Stimulated activated CD8-positive, alpha-beta memory T cell treated with anti-CD3 and anti-CD28 coated beads, Interleukin-15, amount 100 ng/mL, for 4 hours (primary cell): ENCODE measurements around the gene DIDO1.
A peak's percentile ranks its signal among the peaks of the same experiment; 100 is the strongest.

ENCODE experiments used
- DNase-seq, 2 donors: peaks; one replicate each; pipeline ENCODE4 v3.0.0-alpha.2; 2020; ENCODE audit warnings: low read depth in 2 of 2

The DIDO1 gene

DNA sequence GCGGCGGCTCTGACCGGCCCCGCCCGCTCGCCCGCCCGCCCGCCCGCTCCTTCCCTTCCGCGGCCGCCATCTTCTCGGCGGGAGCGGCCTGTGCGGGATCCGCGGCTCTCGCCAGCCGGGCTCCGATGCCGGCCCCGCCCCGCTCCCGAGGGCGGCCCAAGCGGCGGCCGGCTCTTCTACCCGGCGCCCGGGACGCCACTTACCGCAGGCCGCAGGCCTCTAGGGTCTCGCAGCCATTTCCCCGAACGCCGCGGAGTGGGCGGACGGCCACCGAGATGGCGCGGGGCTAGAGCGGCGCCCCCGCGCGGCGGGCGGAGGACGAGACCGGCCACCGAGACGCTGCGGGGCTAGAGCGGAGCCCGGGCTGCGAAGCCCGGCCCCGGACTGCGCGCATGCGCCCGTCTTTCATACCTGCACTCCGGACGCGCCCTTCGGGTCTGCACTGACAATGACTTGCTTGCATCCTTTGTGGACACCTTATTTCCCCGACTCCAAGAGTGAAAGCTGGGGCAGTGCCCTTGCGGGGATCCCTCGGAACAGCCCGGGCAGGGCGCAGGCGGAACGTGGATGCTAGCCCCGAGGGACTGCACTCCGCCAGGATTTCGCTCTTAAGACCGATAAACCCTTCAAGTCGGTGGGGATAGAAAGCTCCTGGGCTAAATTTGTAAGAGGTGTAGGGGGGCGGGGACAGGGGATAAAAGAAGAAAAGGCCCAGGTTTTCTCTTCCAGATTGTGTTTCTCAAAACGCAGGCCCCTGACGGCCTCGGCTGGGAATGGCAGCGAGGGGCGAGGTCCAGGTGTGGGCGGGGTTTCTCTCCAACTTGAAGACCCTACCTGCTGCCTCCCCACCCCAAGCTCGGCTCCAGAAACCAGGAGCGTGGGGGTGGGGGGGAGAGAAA is at the start of gene DIDO1:
DIDO1 (minus strand) TSS at position 277 of the 899 bp plus-strand sequence.
- DNase-seq = peak; percentile 77 to 82

DNA sequence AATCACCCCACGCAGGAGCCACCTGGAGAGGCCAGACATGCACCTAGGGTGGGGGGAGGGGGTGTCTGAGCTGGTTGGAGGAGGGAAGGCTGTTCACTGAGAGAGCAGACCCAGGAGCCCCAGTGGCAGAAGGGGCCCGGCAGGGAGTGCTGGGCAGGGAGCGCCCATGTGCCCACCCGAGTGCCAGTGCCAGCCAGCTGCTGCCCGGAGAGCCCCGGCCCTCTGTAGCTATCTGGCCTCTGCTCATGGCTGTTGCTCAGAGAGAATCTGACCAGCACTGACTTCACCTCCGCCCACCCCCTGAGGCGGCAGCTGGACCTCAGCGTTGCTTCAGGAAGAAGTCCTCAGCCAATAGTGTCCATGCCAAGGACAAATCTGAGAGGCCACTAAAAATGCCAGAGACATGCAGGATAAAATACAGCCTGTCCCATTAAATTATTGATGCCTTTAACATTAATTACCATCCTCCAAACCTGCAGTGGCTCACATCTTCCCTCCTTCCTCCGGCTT is 49.0 kb upstream of the DIDO1 start:
- no peak for DNase-seq

DNA sequence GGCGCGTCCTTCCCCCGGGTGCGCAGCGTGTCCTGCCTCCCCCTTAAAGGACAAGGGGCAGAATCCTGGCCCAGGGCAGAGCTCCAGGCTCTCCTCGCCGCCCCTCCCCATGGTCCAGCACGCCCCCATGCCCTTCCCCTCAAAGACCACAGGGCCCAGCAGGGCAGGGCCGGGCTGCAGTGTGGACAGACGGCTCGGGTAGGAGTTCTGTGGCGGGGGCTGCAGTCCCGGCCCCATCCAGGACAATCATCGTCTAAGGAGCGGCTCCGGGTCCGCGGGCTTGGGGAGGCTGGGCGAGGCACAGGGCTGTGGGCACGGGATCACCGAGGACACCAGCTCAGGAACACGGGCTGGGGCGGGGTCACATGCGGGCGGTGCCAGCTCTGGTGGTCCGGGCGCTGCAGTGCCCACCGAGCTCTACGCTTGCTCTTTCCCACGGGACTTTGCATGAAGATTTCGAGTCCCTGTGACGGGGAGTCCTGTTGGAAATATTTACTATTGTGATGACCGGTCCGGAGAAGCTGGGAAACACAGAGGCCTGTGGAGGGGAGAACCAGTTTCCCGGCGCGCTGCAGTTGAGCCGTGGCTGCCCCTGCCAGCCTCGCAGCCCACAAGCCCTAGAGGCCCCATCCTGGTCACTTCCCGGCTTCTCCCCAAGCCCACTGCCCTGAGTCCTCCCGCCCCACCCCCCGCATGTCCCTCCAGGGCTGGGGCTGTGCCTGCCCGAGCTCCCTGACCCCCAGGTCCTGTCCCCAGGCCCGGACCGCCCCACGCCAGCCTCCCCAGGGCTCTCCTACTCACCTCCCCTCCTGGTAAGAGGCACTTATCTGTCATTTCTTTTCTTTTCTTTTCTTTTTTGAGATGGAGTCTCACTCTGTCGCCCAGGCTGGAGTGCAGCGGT is 46.8 kb upstream of the DIDO1 start:
- DNase-seq = no peak

DNA sequence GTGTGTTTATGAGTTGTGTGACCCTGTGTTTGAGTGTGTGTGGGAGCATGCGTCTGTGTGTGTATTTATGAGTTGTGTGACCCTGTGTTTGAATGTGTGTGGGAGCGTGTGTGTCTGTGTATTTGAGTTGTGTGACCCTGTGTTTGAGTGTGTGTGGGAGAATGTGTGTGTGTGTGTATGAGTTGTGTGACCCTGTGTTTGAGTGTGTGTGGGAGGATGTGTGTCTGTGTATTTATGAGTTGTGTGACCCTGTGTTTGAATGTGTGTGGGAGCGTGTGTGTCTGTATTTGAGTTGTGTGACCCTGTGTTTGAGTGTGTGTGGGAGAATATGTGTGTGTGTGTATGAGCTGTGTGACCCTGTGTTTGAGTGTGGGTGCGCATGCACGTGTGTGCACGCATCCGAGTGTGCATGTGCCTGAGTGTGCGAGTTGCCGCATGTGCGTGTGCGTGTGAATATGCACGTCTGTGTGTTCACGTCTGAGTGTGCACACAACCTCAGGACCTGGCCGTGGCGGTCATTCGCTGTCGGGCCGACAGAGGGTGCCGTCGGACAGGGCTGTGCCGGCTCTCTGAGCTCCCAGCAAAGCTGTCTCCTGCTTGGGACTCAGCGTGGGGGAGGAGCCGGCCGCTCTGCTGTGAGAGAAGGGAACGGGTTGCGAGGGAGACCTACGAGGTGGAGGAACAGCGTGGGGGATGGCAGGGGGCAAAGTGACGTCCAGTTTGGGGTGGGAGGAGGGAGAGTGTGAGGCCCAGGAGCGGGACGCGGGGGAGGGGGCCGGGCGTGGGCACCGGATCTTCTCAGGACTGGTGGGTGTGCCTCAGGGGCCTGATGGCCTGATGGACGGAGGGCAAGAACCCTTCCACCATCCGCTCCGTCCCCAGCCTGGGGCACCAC is 45.9 kb upstream of the DIDO1 start:
- DNase-seq = peak; percentile 58 to 65

DNA sequence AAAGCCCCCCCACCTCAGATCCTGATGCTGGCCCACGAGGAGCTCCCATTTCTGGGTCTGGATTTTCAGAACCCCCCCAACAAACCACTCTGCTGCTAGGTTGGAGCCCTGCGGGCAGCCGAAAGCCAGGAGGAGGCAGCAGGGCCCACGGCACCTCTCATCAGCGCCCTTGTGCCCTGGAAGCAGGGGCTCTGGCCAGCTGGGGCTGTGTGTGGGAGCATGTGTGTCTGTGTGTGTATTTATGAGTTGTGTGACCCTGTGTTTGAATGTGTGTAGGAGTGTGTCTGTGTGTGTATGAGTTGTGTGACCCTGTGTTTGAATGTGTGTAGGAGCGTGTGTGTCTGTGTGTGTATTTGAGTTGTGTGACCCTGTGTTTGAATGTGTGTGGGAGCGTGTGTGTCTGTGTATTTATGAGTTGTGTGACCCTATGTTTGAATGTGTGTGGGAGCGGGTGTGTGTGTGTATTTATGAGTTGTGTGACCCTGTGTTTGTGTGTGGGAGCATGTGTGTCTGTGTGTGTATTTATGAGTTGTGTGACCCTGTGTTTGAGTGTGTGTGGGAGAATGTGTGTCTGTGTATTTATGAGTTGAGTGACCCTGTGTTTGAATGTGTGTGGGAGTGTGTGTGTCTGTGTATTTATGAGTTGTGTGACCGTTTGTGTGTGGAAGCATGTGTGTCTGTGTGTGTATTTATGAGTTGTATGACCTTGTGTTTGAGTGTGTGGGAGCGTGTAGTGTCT is 45.1 kb upstream of the DIDO1 start:
- DNase-seq = no peak

DNA sequence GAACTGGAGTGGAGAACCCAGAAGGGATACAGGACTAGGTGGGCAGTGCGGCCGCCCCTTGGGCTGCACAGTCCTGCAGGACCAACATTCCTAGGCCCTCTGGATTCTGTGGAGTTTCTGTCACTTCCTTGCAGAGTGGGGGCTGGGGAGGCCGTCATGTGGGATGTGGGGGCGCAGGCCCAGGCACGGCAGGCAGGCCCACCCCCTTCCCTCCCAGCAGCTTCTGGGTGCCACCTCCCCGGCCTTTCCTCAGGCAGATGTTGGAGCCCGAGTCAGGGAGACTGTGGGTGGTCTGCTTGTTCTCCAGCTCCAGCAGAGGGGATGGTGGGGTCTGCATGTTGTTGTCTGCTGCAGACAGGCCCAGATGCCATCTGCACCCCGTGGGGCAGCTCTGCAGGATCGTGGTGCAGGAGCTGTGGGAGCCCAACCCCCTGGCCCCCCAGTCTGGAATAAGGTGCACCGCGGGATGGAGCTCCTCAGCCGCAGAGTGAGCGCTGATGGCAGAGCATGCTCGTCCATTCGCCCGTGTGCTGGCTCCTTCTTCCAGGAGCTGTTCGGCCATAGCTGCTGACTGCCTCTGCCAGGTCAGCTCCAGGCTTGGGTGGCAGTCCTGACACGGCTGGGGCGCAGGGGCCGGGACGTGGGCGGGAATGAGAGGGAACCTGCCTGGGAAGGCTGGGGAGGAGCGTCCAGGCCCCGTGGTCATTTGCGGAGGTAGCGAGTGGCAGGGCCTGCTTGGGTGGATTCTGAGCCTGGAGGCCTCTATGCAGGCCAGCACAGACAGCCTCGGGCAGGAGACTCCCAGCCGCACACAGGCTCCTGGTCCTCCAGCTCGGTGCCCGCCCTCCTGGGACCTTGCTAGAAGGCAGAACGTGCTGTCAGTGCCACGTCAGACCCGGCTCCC is 44.3 kb upstream of the DIDO1 start:
- no peak for DNase-seq

DNA sequence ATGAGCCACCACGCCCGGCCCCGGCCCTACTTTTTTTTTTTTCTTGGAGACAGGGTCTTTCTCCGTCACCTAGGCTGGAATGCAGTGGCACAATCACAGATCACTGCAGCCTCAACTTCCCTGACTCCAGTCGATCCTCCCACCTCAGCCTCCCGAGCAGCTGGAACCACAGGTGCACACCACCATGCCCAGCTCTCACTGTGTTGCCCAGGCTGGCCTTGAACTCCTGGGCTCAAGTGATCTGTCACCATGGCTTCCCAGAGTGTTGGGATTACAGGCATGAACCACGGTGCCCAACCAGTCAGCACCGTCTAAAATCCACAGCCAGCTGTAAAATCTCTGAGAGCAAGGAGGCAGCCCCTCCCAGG is 43.6 kb upstream of the DIDO1 start:
- DNase-seq = no peak

DNA sequence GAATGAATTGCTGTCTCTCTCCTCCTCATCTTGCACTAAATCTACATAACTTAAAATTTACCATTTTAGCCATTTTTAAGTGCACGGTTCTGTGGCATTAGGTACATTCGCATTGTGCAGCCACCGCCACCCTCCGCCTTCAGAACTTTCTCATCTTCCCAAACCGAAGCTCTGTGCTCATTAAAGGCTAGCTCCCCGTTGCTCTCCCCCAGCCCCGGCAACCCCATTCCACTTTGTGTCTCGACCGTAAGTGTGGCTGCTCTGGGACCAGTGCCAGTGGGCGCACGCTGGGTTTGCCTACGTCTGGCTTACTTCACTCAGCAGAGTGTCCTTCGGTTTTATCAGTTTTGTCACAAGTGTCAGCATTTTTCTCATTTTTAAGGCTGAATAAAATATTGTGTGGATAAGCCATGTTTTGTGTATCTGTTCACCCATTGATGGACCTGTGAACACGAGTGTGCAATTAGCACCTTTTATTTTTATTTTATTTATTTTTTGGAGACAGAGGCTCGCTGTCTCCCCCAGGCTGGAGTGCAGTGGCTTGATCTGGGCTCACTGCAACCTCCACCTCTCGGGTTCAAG is 43.0 kb upstream of the DIDO1 start:
- no peak for DNase-seq

DNA sequence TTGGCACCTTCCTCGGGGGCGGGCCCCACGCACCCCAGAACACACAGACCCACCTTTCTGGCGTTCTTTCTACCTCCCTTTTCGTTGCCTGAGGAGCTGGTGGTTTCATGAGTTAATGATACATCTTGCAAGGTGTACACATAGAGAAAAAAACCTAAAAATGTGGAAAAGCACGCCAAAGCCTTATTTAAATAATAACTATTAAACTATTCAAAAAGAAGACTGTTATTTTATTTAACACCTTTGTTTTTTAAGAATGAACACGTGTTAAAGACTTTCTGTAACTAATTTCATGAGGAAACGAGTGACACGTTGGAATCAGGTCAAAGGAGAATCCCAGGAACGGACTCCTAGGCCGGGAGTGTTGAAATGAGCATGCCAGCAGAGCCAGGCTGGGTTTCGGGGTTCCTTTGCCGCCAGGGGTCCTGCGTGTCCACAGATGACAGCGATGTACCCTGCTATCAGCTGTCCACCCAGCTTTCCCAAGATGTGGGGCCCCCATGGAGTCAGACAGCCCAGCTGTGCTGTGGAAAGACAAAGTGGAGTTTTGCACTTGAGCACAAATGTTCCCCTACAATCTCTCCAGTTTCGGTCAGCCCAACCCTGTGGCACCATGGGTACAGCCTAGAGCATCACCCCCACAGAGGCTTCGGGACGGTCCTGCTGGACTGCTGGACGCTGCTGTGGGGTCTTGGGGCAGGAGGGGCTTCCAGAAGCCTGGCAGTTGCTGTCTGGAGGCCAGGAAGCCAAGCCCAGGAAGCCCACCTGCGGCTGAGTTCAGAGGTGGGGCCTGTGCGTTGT is 42.3 kb upstream of the DIDO1 start:
- DNase-seq = no peak

DNA sequence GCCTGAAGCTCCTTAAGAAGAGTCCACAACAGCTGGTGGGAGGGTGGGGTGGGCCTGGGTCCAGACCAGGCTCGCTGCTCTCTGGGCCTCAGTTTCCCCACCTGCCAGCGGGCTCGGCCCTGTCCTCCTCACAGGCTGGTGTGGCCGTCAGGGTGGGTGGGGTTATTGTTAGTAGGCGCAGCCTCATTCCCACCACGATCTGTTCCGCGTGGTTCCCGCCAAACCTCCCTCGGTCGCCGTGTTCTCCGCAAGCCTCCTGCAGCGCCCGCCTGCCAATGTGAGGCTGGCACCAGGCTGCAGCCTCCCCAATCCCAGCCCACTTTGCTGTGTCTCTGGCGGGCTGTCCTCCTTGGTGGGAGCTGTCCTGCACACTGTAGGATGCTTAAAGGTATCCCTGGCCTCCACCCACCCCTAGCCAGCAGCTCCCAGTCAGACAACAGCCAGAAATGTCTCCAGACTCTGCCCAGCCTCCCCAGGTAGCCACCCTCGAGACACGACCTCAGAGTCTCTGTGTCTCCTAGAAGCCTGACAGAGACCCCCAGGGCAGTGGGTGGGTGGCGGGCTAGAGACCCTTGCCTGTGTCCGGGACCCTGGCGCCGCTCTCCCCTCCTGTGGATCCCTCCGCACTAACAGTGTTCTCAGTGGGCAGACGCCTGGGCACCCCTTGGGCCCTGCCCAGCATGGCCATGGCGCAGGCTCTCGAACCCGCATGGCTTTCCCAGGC is 41.5 kb upstream of the DIDO1 start:
- DNase-seq = no peak

DNA sequence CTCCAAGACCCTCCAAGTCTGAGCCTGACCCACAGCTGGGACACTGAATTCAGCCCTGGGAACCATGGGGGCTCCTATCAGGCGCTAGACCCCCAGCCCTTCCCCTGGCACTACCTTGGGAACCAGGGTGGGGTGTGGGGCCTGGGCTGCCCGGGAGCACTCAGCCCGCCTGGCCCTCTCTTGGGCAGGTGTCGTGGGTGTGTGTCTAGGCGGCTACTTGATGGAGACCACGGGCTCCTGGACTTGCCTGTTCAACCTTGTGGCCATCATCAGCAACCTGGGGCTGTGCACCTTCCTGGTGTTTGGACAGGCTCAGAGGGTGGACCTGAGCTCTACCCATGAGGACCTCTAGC is 40.8 kb upstream of the DIDO1 start:
- DNase-seq = no peak

DNA sequence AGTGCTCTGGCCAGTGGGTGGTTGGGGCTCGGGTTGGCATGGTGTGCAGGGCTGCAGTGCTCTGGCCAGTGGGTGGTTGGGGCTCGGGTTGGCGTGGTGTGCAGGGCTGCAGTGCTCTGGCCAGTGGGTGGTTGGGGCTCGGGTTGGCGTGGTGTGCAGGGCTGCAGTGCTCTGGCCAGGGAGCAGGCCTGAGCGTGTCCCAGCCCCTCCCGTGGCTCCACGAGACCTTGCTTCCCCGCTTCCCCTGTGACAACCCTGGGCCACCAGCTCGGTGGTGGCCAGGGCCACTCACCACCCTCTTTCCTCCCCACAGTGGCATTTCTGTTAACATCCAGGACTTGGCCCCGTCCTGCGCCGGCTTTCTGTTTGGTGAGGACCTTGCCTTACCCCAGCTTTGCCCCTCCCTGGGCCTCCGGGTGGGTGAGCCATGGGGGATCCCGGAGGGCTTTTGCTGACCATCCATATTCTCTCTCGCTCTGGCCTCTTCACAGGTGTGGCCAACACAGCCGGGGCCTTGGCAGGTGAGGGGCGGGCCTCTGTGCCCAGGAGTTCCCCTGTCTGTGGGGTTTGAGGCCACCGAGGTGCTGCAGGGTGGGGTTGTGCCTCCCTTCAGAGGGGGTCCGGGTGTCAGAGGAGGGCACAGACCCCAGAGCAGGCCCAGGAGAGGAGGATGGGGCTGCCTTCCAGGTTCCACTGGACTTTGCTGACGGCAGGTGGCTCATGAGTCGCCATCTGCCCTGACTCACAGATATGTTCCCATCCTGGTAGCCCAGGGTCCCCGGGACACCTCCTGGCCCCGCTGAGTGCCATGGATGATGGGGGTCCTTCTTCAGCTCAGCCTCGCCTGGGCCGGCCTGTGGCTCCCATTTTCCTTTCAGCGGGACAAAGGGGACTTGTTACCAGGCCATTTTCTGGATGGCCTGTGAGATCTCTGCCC is 40.2 kb upstream of the DIDO1 start:
- DNase-seq = no peak

DNA sequence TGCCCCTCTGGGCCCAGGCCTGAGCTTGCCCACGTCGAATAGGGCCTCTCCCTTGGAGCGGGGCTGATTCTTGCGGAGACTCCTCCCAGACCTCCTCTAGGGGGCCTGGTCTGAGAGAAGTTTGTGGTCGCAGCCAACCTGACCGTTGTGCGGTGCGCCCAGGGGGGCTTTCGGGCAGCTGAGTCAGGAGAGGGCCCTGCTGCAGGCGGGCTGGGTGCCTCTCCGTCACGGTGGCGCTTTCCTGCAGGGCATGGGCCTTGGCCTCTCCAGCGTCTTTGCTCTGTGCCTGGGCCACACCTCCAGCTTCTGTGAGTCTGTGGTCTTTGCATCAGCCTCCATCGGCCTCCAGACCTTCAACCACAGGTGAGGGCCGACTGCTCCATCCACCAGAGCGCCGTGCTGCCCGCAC is 39.1 kb upstream of the DIDO1 start:
- DNase-seq = no peak

DNA sequence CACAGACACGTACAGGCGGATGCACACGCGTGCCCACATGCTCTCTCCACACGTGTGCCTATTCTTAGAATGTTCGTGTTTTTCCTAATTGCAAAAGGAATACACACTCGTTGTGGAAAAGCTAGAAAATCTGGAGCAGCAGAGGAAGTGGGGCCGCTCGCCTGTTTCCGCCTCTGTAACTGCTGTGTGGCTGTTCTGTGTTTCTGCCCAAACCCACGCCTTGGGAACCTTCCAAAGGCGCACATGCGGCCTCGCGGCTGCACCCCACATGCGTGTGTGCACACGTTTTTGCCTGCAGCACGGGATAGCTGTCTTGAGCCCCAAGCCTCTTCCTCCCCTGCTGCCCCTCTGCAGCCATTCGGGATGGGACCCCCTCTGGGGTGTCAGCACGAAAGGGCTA is 38.4 kb upstream of the DIDO1 start:
- no peak for DNase-seq

DNA sequence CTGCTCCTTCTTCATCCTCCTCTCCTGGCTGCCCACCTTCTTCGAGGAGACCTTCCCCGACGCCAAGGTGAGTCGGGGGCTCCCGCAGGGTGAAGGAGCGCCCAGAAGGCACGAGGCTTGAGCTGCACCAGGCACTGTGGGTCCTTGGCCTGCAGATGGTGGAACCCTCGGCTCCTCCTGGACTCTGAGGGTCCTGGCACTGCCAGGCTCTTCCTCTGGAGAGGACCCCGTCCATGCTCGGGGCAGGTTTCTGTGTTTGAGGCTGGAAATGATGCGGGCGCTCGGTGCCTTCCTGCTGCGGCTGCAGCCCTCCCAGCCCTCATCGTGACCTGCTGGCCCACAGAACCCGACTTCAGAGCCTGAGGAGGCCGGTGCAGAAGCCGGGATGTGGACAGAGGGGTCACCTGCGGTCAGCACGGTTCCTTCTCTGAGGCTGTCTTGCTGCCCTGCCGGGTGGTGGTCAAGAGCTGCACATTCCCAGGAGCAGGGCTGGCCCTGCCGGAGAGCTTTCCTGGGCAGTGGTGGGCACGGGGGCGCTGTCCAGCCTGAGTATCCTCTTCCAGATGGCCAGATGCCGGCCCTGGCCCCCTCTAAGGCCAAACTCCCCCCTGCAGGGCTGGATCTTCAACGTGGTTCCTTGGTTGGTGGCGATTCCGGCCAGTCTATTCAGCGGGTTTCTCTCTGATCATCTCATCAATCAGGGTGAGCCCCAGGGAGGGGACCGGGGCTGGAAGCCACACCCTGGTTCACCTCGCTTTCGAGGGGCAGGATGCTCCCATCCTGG is 37.5 kb upstream of the DIDO1 start:
- no peak for DNase-seq
